T-helper 22 cell (primary cell): ENCODE measurements around the gene ADAMTS19.
"Not testable (repeated sequence)": the region's sequence is repeated elsewhere in the genome, so short reads cannot be mapped to it uniquely, and the experiment has no call there.

Experiments
- DNase-seq: peaks from one replicate; pipeline ENCODE4 v3.0.0-alpha.2; 2020; ENCODE audit warnings: low read depth

Gene ADAMTS19

GRCh38 chr5:129477532-129477931 lies 17.4 kb downstream of the ADAMTS19 start:
- no peak for DNase-seq

- no peak for DNase-seq
These were observed 21.1 kb downstream of the ADAMTS19 start for GRCh38 chr5:129481161-129481560.

GRCh38 chr5:129496421-129496820 lies 36.3 kb downstream of the ADAMTS19 start:
- DNase-seq = no peak

DNA sequence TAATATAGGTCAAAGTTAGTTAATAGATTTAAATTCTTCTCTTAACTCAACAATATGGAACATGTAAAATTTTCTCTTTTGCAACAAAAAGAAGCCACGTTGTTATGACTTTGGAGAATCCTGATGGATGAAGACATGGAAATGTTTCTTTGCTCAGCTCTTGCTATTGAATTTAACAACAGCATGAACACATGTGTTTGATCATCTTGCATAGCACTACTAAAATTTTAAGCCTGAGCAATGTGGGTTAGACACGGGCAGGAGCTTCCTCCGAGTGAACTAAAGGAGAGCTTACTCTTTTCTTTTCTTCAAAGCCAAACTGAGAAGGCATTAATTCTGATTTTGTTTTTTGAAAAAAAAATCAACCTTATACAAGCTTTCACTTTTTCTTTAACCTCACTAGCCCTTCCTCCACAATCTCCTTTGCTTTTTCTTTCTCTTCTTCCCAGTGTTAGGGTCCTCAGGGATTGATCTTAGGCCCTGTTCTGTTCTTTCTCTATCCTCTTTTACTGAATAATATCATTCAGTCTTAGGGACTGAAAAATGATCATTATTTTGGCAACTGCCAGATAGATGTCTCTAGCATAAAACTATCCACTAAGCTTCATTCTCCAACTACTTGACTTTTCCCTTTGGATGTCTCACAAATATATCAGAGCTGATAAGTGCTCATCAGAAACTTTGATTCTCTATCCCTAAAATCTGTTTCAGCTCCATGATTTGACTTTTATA lies 36.9 kb downstream of the ADAMTS19 start:
- DNase-seq = no peak

DNA sequence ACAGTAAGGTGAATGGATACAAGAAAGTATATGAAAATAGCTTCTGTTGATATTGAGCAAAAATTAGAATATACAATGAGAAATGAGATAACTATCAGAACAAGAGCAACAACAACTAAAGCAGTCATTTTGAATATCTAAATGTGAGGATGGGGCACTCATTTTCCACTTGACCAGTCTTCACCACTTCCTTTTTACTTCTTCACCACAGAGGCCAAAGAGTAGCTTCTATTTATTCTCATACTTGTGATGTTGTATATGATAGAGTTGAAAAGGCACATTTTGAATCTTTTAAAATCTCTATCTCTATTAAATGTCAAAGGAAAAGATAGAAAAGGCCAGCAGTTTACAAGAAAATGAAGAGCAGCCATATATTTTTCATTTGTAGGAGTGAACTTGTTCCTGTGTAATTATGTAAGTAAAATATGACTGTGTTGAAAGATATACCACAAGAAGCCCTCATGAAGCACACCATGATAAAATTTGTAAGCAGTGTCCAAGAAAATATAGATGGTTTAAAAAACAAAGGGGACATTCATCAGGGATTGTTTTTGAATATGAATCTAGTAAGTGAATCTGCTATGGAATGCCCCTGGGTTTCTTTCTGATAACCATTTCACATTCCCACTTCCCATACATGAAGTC lies 39.2 kb downstream of the ADAMTS19 start:
- no peak for DNase-seq

- no peak for DNase-seq
These were observed 40.0 kb downstream of the ADAMTS19 start for GRCh38 chr5:129500101-129500500.

DNA sequence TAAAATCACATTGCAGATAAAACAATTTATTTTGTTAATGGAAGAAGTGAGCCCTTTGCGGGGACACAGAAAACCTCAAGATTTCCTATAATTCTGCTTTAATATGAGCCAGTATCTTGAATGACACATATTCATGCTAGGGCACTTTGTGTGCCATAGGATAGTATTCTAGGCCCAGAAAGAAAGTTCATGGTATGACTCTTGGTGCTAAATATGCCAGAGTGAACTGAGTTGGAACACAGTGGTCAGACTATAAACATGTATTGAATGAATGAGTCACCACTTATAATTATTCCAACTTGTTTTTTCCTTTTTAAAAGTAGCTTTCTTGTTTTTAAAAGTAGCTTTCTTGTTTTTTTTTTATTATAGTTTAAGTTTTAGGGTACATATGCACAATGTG lies 46.0 kb downstream of the ADAMTS19 start:
- no peak for DNase-seq

- no peak for DNase-seq
These were observed 46.9 kb downstream of the ADAMTS19 start for GRCh38 chr5:129506950-129507349.

- DNase-seq = no peak
These were observed 47.4 kb downstream of the ADAMTS19 start for GRCh38 chr5:129507527-129507926.

- no peak for DNase-seq
These were observed 48.5 kb downstream of the ADAMTS19 start for GRCh38 chr5:129508606-129509005.

GRCh38 chr5:129509363-129509975 lies 49.4 kb downstream of the ADAMTS19 start:
- DNase-seq = no peak

DNA sequence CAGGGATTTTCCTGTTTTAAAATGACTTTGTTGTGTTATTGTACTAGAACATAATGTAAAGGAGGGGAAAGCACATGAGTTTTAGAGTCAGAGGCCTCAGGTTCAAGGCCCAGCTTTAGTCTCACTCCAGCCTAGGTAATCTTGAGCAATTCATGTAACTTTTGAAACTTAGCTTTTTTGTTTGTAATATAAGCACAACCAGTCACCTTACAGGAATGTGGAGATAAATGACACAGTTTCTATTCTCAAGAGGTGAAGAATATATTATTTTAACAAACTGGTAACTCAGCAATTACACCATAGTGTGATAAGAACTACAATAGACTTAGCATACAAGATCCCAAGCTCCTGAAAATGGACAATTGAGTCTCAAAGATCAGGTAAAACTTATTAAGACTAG lies 51.2 kb downstream of the ADAMTS19 start:
- DNase-seq = no peak

- no peak for DNase-seq
These were observed 81.0 kb downstream of the ADAMTS19 start for GRCh38 chr5:129541051-129541450.

DNA sequence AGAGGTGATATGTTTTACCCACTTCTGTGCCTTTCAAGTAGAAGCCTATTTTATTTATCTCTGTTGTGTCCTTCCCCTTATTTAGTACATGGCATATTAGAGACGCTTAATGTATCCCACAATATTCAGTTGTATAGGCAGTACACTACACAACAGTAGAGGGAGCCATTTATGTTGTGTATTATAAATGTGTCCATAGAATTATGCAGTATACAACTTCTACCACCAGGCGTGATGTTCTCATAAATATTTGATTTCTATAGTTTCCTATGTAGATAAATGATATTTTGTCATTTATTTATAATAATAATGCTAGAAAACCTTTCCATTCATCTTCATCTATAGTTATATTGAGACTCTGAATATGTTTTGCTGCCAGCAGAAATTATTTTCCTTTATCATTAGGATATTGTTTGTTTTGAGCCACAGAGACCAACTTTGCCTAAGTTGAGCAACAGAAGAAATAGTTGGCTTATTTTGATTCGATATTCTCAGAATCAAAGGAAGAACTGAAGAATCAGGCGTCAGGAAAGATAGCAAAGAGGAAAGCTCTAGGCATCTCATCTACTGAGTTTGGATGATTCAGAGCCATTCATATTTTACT lies 81.7 kb downstream of the ADAMTS19 start:
- DNase-seq = no peak

GRCh38 chr5:129547137-129547536 lies 87.0 kb downstream of the ADAMTS19 start:
- DNase-seq = no peak

- no peak for DNase-seq
These were observed 94.2 kb downstream of the ADAMTS19 start for GRCh38 chr5:129554134-129554904.

DNA sequence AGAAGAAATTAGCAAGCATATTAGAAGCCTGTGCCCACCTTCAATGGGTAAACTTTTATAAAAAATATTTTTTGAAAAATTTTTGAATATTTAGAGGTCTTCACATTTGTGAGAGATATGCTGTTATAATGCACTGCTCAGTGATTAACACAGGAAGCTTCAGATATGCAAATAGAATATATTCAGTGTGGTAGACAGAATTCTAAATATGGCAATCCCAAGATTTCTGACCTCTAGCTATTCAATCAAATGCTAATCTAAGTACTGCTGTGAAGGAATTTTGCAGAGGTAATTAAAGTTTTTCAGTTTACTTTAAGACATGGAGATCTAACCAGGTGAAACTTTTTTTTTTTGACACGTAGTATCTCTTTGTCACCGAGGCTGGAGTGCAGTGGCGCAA lies 103.5 kb downstream of the ADAMTS19 start:
- DNase-seq = no peak

GRCh38 chr5:129569295-129569694 lies 109.2 kb downstream of the ADAMTS19 start:
- DNase-seq = no peak

- no peak for DNase-seq
These were observed 112.0 kb downstream of the ADAMTS19 start for GRCh38 chr5:129572060-129572459.

- DNase-seq = not testable (repeated sequence)
These were observed 124.4 kb downstream of the ADAMTS19 start for GRCh38 chr5:129584496-129584895.

DNA sequence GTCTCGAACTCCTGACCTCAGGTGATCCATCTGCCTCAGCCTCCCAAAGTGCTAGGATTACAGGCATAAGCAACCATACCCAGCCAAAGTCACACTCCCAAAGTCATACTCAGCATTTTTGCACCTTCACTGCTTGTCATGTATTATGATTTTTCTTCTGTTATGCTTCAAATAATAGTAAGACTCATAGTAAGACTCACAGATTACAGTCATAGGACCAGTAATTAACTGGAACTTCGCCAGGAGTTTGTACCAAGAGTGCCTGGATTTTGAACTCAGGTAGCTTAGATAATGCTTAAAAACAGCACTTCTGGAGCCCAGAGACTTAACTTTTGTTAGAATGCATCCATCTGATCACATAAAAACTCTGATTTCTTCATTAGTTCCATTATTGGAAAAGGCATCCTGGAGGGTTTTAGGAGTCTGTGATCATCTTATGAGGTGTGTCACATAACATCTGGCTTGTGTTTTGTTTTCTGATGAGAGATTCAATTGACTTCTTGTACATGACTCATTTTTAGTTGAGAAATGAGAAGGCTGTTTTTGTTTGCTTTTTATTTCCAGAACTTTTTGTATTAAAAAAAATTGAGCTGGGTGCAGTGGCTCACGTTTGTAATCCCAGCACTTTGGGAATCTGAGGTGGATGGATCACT lies 131.5 kb downstream of the ADAMTS19 start:
- no peak for DNase-seq

DNA sequence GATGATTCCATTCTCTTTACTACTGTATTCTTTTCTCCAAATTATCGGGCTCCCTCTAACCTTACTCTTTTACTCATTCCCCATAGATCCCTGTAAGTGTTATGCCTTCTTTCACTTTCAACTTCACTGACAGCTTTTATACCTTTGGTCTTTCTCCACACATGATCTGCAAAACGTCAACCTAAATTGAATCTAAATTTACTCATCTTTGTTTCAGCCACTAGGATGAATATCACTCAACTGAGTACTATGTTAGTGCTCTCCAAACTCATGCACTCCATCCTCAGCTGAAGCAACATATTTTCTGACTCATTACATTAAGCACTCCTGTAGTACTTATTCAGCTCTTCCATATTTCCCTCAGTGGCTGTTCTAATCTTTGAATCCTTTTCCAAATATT lies 133.4 kb downstream of the ADAMTS19 start:
- DNase-seq = no peak
